Natural killer cell (primary cell): ENCODE measurements around the gene SLC24A3. TPM values are rescaled to one million over a fixed set of nuclear protein-coding genes. Genes with fewer than 3 reads are reported as not detected.

Experiments
- ATAC-seq, 3 donors: fragments of 150-1000 bp in 2 of 3; fragments of 200-7000 bp in 1 of 3; cut with Tn5 transposase; 1 replicate in 1 of 3; 2 replicates in 2 of 3; pipeline ENCODE4 v1.10.0; 2021; ENCODE audit warnings: mild to moderate bottlenecking in 2 of 3, moderate library complexity in 2 of 3
- DNase-seq, 2 donors: peaks; one replicate each; pipeline versions ENCODE4 v3.0.0 to v3.0.0-alpha.2; 2013 to 2021; ENCODE audit warnings: mixed read lengths in 1 of 2
- H3K27ac ChIP-seq: one replicate; pipeline ENCODE4 v1.5.1; 2013; ENCODE audit warnings: mild to moderate bottlenecking, low read length
- H3K27me3 ChIP-seq: one replicate; pipeline ENCODE4 v1.6.1; 2013; ENCODE audit warnings: low read length; ENCODE audit not compliant: control insufficient read depth, insufficient read depth
- H3K36me3 ChIP-seq: one replicate; pipeline ENCODE4 v1.6.1; 2013; ENCODE audit warnings: low read length; ENCODE audit not compliant: control insufficient read depth, insufficient read depth
- H3K4me1 ChIP-seq: one replicate; pipeline ENCODE4 v1.6.1; 2013; ENCODE audit warnings: low read length; ENCODE audit not compliant: control insufficient read depth, insufficient read depth
- H3K4me3 ChIP-seq: one replicate; pipeline ENCODE4 v1.5.1; 2013; ENCODE audit warnings: low read length
- H3K9me3 ChIP-seq: one replicate; pipeline ENCODE4 v1.6.1; 2013; ENCODE audit warnings: low read length; ENCODE audit not compliant: control insufficient read depth, insufficient read depth
- H3K27ac Mint-ChIP-seq, 2 donors: one replicate each; pipeline ENCODE4 v1.8.0; 2022; ENCODE audit warnings: mild to moderate bottlenecking in 2 of 2, mixed read lengths in 2 of 2, moderate library complexity in 1 of 2
- H3K27me3 Mint-ChIP-seq, 2 donors: one replicate each; pipeline ENCODE4 v1.8.0; 2022; ENCODE audit warnings: low read depth in 2 of 2, mixed read lengths in 2 of 2
- H3K36me3 Mint-ChIP-seq: one replicate; pipeline ENCODE4 v1.8.0; 2022; ENCODE audit warnings: mixed read lengths
- H3K4me1 Mint-ChIP-seq, 2 donors: one replicate each; pipeline ENCODE4 v1.8.0; 2022; ENCODE audit warnings: mixed read lengths in 2 of 2
- H3K4me3 Mint-ChIP-seq: one replicate; pipeline ENCODE4 v1.8.0; 2022; ENCODE audit warnings: mild to moderate bottlenecking, moderate library complexity, mixed read lengths
- H3K9me3 Mint-ChIP-seq, 2 donors: one replicate each; pipeline ENCODE4 v1.8.0; 2022; ENCODE audit warnings: mixed read lengths in 2 of 2
- WGBS: methylation state at CpG from one replicate; pipeline ENCODE4 v1.1.7; 2013; ENCODE audit warnings: missing lambda C conversion rate; ENCODE audit not compliant: insufficient coverage; 5-methylcytosine and 5-hydroxymethylcytosine counted together
- intact Hi-C: fragments of 100-400 bp; cut with micrococcal nuclease; formaldehyde crosslinking; loops from one replicate; pipeline ENCODE4 v1.14.2; 2022
- total RNA-seq, 4 donors: library from RNA; stranded (reverse); fragments of 120-200 nt in 1 of 4; gene quantifications; one replicate each; pipeline versions ENCODE4 v1.2.3 to v1.2.4, GENCODE V29; 2013 to 2022
- TF ChIP-seq, protein P1 (sequence below): fragments of 200-600 bp; IDR thresholded peaks from one replicate; pipeline ENCODE4 v1.8.0; 2022; ENCODE audit warnings: antibody characterized with exemption

The SLC24A3 gene
- total RNA-seq, 3 donors from 2014 or later (not counting 1 experiment from before 2014, with no cell fraction given) = 0.09 to 5.5 (median 0.99) TPM

DNA sequence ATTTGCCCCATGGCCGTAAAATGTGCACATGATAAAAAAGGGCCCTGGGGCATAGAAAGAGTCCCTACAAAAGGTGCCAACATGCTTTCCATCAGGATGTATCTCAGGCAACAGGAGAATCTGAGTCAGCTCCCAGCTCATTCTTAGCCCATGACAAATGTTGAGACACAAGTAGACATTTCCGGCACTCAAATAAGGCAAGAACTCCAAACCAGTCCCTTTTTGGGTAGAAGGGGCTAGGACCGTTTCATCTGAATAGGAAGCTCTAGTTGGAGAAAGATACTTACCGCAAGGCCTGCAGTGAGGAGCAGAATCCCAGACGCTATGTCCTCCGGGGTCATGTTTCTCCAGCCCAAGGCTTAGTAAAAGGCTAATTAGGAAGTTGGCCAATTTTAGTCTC, 284.6 kb downstream of the SLC24A3 start:
- H3K4me3 ChIP-seq = no peak overlapping the region
- ATAC-seq = no peak
- H3K27ac ChIP-seq = no peak overlapping the region
- TF ChIP-seq, protein P1, sequence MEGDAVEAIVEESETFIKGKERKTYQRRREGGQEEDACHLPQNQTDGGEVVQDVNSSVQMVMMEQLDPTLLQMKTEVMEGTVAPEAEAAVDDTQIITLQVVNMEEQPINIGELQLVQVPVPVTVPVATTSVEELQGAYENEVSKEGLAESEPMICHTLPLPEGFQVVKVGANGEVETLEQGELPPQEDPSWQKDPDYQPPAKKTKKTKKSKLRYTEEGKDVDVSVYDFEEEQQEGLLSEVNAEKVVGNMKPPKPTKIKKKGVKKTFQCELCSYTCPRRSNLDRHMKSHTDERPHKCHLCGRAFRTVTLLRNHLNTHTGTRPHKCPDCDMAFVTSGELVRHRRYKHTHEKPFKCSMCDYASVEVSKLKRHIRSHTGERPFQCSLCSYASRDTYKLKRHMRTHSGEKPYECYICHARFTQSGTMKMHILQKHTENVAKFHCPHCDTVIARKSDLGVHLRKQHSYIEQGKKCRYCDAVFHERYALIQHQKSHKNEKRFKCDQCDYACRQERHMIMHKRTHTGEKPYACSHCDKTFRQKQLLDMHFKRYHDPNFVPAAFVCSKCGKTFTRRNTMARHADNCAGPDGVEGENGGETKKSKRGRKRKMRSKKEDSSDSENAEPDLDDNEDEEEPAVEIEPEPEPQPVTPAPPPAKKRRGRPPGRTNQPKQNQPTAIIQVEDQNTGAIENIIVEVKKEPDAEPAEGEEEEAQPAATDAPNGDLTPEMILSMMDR = no peak
- Mint-ChIP-seq H3K4me1 (no peaks in the 10 kb centered on the region), H3K36me3 (no peaks in the 10 kb centered on the region), H3K4me3 (no peak overlapping the region), H3K27me3 (peaks cover 0 to 2% of the 10 kb centered on the region in 2 donors), H3K27ac (no peak overlapping the region), H3K9me3 (no peaks in the 10 kb centered on the region)
- H3K36me3 ChIP-seq = no peaks in the 10 kb centered on the region
- no peaks in the 10 kb centered on the region for H3K9me3 ChIP-seq
- no peaks in the 10 kb centered on the region for H3K4me1 ChIP-seq
- DNase-seq = no peak
- no peaks in the 10 kb centered on the region for H3K27me3 ChIP-seq
- intact Hi-C loops = no loop called here
- WGBS = 91% methylated on average over 6 of the region's 6 CpGs

DNA sequence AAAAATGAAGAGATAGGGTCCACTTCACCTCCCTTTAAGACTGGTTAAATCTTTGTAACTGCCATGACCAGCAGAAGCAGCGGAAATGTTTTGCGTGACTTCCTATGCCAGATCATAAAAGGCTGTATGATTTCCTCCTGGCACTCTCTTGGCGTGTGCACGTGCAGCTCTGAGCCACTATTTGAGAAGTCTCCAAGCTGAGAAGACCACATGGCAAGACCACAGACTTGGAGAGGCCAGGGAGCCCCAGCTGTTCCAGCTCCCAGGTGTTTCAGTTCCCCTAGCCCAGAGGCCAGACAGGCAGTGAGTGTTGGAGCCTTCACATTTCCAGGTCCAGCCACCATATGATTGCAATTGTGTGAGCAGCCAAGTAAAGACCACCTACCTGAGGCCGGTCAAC, 286.3 kb downstream of the SLC24A3 start:
- Mint-ChIP-seq H3K4me3 (no peak overlapping the region), H3K36me3 (no peaks in the 10 kb centered on the region), H3K27ac (no peak overlapping the region), H3K27me3 (peaks cover 0 to 5% of the 10 kb centered on the region in 2 donors), H3K4me1 (no peaks in the 10 kb centered on the region), H3K9me3 (no peaks in the 10 kb centered on the region)
- H3K4me1 ChIP-seq = no peaks in the 10 kb centered on the region
- no peaks in the 10 kb centered on the region for H3K9me3 ChIP-seq
- intact Hi-C loops = no loop called here
- no peak overlapping the region for H3K4me3 ChIP-seq
- no peaks in the 10 kb centered on the region for H3K36me3 ChIP-seq
- DNase-seq = no peak
- TF ChIP-seq, protein P1 = no peak
- no peak for ATAC-seq
- no peaks in the 10 kb centered on the region for H3K27me3 ChIP-seq
- WGBS = 28% methylated on average over 5 of the region's 5 CpGs
- no peak overlapping the region for H3K27ac ChIP-seq

GRCh38 chr20:19501476-19502115, 289.2 kb downstream of the SLC24A3 start:
- intact Hi-C loops = no loop called here
- ATAC-seq (no peak), DNase-seq (no peak)
- Mint-ChIP-seq H3K4me1 (no peaks in the 10 kb centered on the region), H3K27me3 (peaks cover 0 to 5% of the 10 kb centered on the region in 2 donors), H3K4me3 (no peak overlapping the region), H3K9me3 (no peaks in the 10 kb centered on the region), H3K27ac (no peak overlapping the region), H3K36me3 (no peaks in the 10 kb centered on the region)
- Histone ChIP-seq H3K36me3 (no peaks in the 10 kb centered on the region), H3K9me3 (no peaks in the 10 kb centered on the region), H3K4me1 (no peaks in the 10 kb centered on the region), H3K27ac (no peak overlapping the region), H3K27me3 (no peaks in the 10 kb centered on the region), H3K4me3 (no peak overlapping the region)
- TF ChIP-seq, protein P1 = no peak
- WGBS = 94% methylated on average over 4 of the region's 4 CpGs

GRCh38 chr20:19502169-19502568, 289.7 kb downstream of the SLC24A3 start:
- DNase-seq = no peak
- no peak overlapping the region for H3K27ac ChIP-seq
- Mint-ChIP-seq H3K27ac (no peak overlapping the region), H3K9me3 (no peaks in the 10 kb centered on the region), H3K4me3 (no peak overlapping the region), H3K36me3 (no peaks in the 10 kb centered on the region), H3K4me1 (no peaks in the 10 kb centered on the region), H3K27me3 (peaks cover 0 to 5% of the 10 kb centered on the region in 2 donors)
- no peaks in the 10 kb centered on the region for H3K4me1 ChIP-seq
- no peaks in the 10 kb centered on the region for H3K27me3 ChIP-seq
- 91% methylated on average over 5 of the region's 5 CpGs for WGBS
- H3K4me3 ChIP-seq = no peak overlapping the region
- H3K9me3 ChIP-seq = no peaks in the 10 kb centered on the region
- intact Hi-C loops = no loop called here
- no peaks in the 10 kb centered on the region for H3K36me3 ChIP-seq
- TF ChIP-seq, protein P1 = no peak
- ATAC-seq = no peak
